Measurements from ENCODE around the gene RNPEP. TPM values are rescaled to one million over a fixed set of nuclear protein-coding genes. Genes with fewer than 3 reads are reported as not detected.
"Not testable (repeated sequence)": the region's sequence is repeated elsewhere in the genome, so short reads cannot be mapped to it uniquely, and the experiment has no call there.

RNPEP gene
- polyA plus RNA-seq, 6 donors from 2014 or later = 28.2 to 50.0 (median 34.7) TPM

DNA sequence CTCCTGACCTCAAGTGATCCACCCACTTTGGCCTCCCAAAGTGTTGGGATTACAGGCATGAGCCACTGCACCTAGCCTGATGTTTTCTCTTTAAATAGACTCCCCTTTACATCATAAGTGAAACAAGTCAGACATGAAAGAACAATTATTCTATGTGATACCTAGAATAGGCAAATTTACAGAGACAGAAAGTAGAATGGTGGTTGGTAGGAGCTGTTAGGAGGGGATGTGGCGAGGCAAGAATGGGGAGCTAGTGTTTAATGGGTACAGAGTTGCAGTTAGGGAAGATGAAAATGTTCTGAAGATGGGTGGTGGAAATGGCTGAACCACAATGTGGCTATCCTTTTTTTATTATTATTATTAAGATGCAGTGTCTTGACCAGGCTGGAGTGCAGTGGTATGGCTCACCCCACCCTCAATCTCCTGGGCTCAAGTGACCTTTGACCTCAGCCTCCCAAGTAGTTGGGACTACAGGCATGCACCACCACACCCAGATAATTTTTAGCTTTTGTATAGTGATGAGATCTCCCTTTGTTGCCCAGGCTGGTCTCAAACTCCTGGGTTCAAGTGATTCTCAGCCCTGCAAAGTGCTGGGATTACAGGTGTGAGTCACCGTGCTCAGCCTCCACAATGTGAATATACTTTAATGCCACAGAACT lies 56.4 kb downstream of the RNPEP start:
- Mint-ChIP-seq H3K9me3 (peaks cover 0 to 4% (median 0%) of the 10 kb centered on the region in 7 donors), H3K4me3 (no peak overlapping the region), H3K27me3 (peaks cover 0 to 9% (median 5%) of the 10 kb centered on the region in 3 donors), H3K4me1 (no peaks in the 10 kb centered on the region), H3K36me3 (no peaks in the 10 kb centered on the region), H3K27ac (no peak overlapping the region)
- no peak for DNase-seq
- no peak for ATAC-seq (ENCODE audit: low read depth in 2 of 2)

- DNase-seq (no peak), ATAC-seq (ENCODE audit: low read depth in 2 of 2) (no peak)
- Mint-ChIP-seq H3K27ac (no peak overlapping the region), H3K9me3 (no peaks in the 10 kb centered on the region), H3K27me3 (peaks cover 9 to 39% (median 26%) of the 10 kb centered on the region in 3 donors), H3K4me3 (no peak overlapping the region), H3K4me1 (no peaks in the 10 kb centered on the region), H3K36me3 (no peaks in the 10 kb centered on the region)
Observed at GRCh38 chr1:202045705-202046104, 63.3 kb downstream of the RNPEP start.

DNA sequence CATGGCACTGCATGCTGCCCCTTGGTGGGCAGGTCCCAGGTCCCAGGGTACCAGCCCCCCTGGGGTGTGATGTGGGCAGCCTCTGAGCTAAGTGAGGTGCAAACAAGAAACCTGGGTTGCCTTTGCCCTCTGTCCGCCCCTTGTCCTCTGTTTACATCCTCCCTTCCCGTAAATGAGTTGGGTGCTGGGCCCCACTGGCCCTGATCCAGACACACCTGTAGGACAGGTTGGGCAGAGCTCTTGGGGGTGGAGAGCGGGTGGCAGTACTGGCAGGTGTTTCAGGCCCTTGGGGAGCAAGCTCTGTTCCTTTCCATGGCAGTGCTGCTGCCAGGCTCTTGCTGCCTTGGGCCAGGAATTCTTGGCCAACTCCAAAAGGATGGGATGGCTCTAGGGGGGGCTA lies 63.8 kb downstream of the RNPEP start:
- H3K27ac Mint-ChIP-seq = no peak overlapping the region
- peak overlapping the region in 1 of 8 donors; percentile 27 for H3K4me3 Mint-ChIP-seq
- no peaks in the 10 kb centered on the region for H3K4me1 Mint-ChIP-seq
- no peaks in the 10 kb centered on the region for H3K36me3 Mint-ChIP-seq
- peaks cover 9 to 39% (median 26%) of the 10 kb centered on the region in 3 donors for H3K27me3 Mint-ChIP-seq
- no peak for DNase-seq
- ATAC-seq (ENCODE audit: low read depth in 2 of 2) = no peak
- no peaks in the 10 kb centered on the region for H3K9me3 Mint-ChIP-seq

DNA sequence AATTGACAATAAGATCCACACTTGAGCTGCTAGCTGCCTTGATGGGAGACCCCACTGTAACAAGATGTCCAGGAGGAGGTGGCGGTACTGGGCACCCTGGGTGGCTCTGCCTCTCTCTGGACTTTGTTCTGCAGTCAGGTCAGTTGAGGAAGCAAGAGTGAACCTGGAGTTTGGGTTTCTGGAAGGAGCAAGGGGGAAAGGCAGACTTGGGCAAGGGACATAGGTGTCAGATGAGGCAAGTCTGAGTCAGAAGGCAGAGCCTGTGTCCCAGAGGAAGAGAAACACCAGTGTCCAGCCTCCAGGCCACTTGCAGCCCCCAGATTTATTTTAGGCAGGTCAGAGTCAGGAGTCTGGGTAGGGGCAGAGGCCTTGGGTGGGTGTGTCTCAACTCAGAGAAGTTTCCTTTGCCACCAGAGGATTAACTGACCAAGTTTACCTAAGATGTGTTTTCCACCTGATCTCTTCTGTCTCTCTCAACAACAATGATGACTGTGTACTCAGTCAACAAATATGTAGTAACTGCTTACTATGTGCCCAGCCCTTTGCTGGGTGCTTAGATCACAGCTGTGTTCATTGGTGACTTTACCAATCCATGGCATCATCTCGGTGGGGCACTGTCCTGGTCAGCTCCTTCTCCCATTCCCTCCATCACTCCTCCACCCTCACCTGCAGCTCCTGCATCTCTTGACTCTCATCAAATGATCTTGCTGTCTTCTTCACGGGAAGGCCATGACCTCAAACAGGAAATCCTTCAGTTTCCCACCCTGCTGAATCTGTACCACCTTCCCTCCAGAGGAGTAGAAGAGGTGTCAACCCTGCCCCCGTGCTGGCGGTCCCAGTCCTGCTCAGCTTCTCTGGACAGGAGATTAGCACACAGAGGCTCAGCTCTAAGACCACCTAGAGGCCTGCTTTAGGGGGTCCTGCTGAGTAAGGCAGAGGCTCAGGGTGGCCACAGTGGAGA lies 64.6 kb downstream of the RNPEP start:
- Mint-ChIP-seq H3K4me3 (no peak overlapping the region), H3K27ac (no peak overlapping the region), H3K36me3 (no peaks in the 10 kb centered on the region)

GRCh38 chr1:202047977-202048376 lies 65.5 kb downstream of the RNPEP start:
- no peak for DNase-seq
- H3K27ac Mint-ChIP-seq = no peak overlapping the region
- no peak for ATAC-seq (ENCODE audit: low read depth in 2 of 2)
- no peaks in the 10 kb centered on the region for H3K4me1 Mint-ChIP-seq
- no peak overlapping the region for H3K4me3 Mint-ChIP-seq
- H3K36me3 Mint-ChIP-seq = no peaks in the 10 kb centered on the region
- H3K27me3 Mint-ChIP-seq = peaks cover 9 to 39% (median 26%) of the 10 kb centered on the region in 3 donors
- no peaks in the 10 kb centered on the region for H3K9me3 Mint-ChIP-seq

More for the DNA sequence above, 64.6 kb downstream of the RNPEP start:
- H3K27me3 Mint-ChIP-seq = peaks cover 9 to 39% (median 26%) of the 10 kb centered on the region in 3 donors
- ATAC-seq (ENCODE audit: low read depth in 2 of 2) (no peak), DNase-seq (no peak)
- no peaks in the 10 kb centered on the region for H3K4me1 Mint-ChIP-seq
- no peaks in the 10 kb centered on the region for H3K9me3 Mint-ChIP-seq

- no peak for ATAC-seq (ENCODE audit: low read depth in 2 of 2)
- no peak for DNase-seq
- Mint-ChIP-seq H3K4me3 (no peak overlapping the region), H3K27me3 (peaks cover 9 to 39% (median 26%) of the 10 kb centered on the region in 3 donors), H3K4me1 (no peaks in the 10 kb centered on the region), H3K9me3 (peaks cover 0 to under 1% (median 0%) of the 10 kb centered on the region in 7 donors), H3K27ac (no peak overlapping the region), H3K36me3 (no peaks in the 10 kb centered on the region)
Observed at GRCh38 chr1:202049129-202049528, 66.7 kb downstream of the RNPEP start.

GRCh38 chr1:202054094-202054493 lies 71.6 kb downstream of the RNPEP start:
- ATAC-seq (ENCODE audit: low read depth in 2 of 2) = no peak
- no peaks in the 10 kb centered on the region for H3K36me3 Mint-ChIP-seq
- peaks cover 0 to 1% (median 0%) of the 10 kb centered on the region in 7 donors for H3K9me3 Mint-ChIP-seq
- H3K27me3 Mint-ChIP-seq = peaks cover 3 to 7% (median 5%) of the 10 kb centered on the region in 3 donors
- peaks cover 0 to 4% (median 0%) of the 10 kb centered on the region in 3 donors for H3K4me1 Mint-ChIP-seq
- no peak overlapping the region for H3K4me3 Mint-ChIP-seq
- H3K27ac Mint-ChIP-seq = no peak overlapping the region
- no peak for DNase-seq

DNA sequence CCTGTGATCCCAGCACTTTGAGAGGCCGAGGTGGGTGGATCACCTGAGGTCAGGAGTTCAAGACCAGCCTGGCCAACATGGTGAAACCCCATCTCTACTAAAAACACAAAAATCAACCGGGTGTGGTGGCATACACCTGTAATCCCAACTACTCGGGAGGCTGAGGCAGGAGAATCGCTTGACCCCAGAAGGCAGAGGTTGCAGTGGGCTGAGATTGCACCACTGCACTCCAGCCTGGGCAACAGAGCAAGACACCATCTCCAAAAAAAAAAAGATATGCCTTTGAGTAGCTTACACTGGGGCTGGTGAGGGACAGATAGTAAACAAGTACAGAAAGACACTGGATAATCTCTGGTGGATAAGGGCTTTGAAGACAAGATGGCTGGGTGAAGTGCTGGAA lies 72.2 kb downstream of the RNPEP start:
- DNase-seq; H3K4me3 Mint-ChIP-seq; H3K9me3 Mint-ChIP-seq; H3K4me1 Mint-ChIP-seq; H3K27ac Mint-ChIP-seq; H3K27me3 Mint-ChIP-seq; H3K36me3 Mint-ChIP-seq; ATAC-seq (ENCODE audit: low read depth in 2 of 2): not testable (repeated sequence)

Other genes starting within 250 kb of the RNPEP start
- gene IPO9, start 153.5 kb upstream of the RNPEP start, polyA plus RNA-seq (ENCODE audit: low read depth in 6 of 6) = 10 to 100 TPM; 13.6 to 30.0 (median 18.0) TPM
- gene SHISA4, start 93.8 kb upstream of the RNPEP start, polyA plus RNA-seq (ENCODE audit: low read depth in 6 of 6) = not detected
- gene LMOD1, start 36.1 kb upstream of the RNPEP start, polyA plus RNA-seq (ENCODE audit: low read depth in 6 of 6) = not detected
- gene TIMM17A, start 27.1 kb upstream of the RNPEP start, polyA plus RNA-seq (ENCODE audit: low read depth in 6 of 6) = 10 to 100 TPM; 16.4 to 33.2 (median 24.4) TPM
- under 1 TPM in 1 of 6 donors, not detected in 5; 0.30 TPM for gene ELF3, start 27.9 kb downstream of the RNPEP start, polyA plus RNA-seq (ENCODE audit: low read depth in 6 of 6)
- gene GPR37L1, start 140.3 kb downstream of the RNPEP start, polyA plus RNA-seq (ENCODE audit: low read depth in 6 of 6) = under 1 TPM in 3 of 6 donors, not detected in 3; 0.10 to 0.50 (median 0.37) TPM
- gene ARL8A, start 162.1 kb downstream of the RNPEP start, polyA plus RNA-seq (ENCODE audit: low read depth in 6 of 6) = 10 to 100 TPM in 5 of 6 donors, 1 to 10 TPM in 1; 7.3 to 18.0 (median 11.7) TPM
- 10 to 100 TPM; 19.0 to 41.5 (median 22.9) TPM for gene PTPN7, start 178.0 kb downstream of the RNPEP start, polyA plus RNA-seq (ENCODE audit: low read depth in 6 of 6)
- under 1 TPM in 1 of 6 donors, not detected in 5; 0.22 TPM for gene LGR6, start 211.2 kb downstream of the RNPEP start, polyA plus RNA-seq (ENCODE audit: low read depth in 6 of 6)

All from naive B cell (primary cell).